Ectodermal cell (in vitro differentiated cells): ENCODE results near the gene CMTM7.

ENCODE experiments used
- H3K27ac ChIP-seq: 2 replicates; pipeline ENCODE4 v1.7.0; 2013; ENCODE audit warnings: mild to moderate bottlenecking, low read depth, low read length; ENCODE audit not compliant: insufficient read depth, poor library complexity, severe bottlenecking
- H3K27me3 ChIP-seq: 2 replicates; pipeline ENCODE4 v1.7.0; 2013; ENCODE audit warnings: mild to moderate bottlenecking, low read length; ENCODE audit not compliant: insufficient read depth, control insufficient read depth, poor library complexity, severe bottlenecking
- H3K36me3 ChIP-seq: one replicate; pipeline ENCODE4 v1.7.0; 2013; ENCODE audit warnings: low read length; ENCODE audit not compliant: control insufficient read depth, insufficient read depth
- H3K4me1 ChIP-seq: one replicate; pipeline ENCODE4 v1.7.0; 2013; ENCODE audit warnings: low read length; ENCODE audit not compliant: control insufficient read depth, insufficient read depth
- H3K4me3 ChIP-seq: 2 replicates; pipeline ENCODE4 v1.7.0; 2013; ENCODE audit warnings: low read depth, low read length, control low read depth; ENCODE audit not compliant: insufficient read depth
- H3K9me3 ChIP-seq: 2 replicates; pipeline ENCODE4 v1.7.0; 2013; ENCODE audit warnings: mild to moderate bottlenecking, low read length, moderate library complexity; ENCODE audit not compliant: control insufficient read depth
- WGBS, 2 experiments: methylation state at CpG; one replicate each; pipeline ENCODE4 v1.1.7; 2013; ENCODE audit warnings: missing lambda C conversion rate in 2 of 2; 5-methylcytosine and 5-hydroxymethylcytosine counted together

Gene CMTM7

DNA sequence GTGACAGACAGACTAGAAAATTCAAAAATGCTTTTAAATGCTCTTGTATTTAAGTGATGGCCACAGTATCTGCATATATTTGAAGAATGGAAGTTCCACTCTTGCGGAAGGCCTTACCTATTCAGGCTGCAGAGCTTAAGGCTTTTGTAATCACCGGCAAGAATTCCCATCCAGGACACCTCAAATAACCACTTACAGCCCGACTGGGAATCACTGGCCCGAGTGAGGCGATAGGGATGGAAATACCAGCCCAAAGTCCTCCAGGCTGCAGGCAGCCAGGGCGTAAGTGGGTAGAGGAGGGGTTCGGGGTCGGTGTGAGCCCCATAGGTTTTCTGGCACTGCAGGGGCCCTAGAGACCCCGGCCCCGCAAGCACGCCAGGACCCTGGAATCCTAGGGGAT lies 9.5 kb downstream of the CMTM7 start:
- peak overlapping the region; percentile 77 for H3K27ac ChIP-seq
- H3K36me3 ChIP-seq: no peaks in the 10 kb centered on the region
- no peaks in the 10 kb centered on the region for H3K27me3 ChIP-seq
- 27 to 32% methylated on average over 11 of the region's 11 CpGs for WGBS, 2 experiments
- peaks cover 8% of the 10 kb centered on the region for H3K4me1 ChIP-seq
- no peaks in the 10 kb centered on the region for H3K9me3 ChIP-seq
- peak overlapping the region; percentile 21 for H3K4me3 ChIP-seq

- H3K27ac ChIP-seq: peak overlapping the region; percentile 77
- 4 to 6% methylated on average over 40 of the region's 41 CpGs for WGBS, 2 experiments
Observed at GRCh38 chr3:32401556-32402081, 10.0 kb downstream of the CMTM7 start.

DNA sequence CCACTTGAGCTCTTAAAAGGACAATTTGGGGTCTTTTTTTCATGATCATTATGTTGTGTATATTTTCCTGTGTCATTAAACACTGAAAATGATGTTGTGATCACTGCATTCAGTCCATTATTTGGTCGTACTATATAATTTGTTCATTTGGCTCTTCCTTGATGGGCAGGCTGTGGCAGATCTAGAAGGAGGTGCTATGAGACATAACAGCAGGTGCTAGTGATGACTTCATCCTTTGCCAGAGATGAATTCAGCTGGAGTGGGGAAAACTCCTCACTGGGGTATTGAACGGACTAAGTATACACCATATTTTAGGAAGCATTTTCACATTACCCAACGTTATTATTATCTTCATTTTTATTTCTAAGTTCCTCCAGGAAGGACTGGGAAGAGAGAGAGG lies 12.0 kb downstream of the CMTM7 start:
- 91 to 95% methylated on average over 1 to 3 of the region's 3 CpGs for WGBS, 2 experiments
- H3K4me1 ChIP-seq: peaks cover 8% of the 10 kb centered on the region

More at GRCh38 chr3:32401556-32402081, 10.0 kb downstream of the CMTM7 start:
- H3K4me3 ChIP-seq: peak overlapping the region; percentile 21
- no peaks in the 10 kb centered on the region for H3K36me3 ChIP-seq
- H3K27me3 ChIP-seq: no peaks in the 10 kb centered on the region
- H3K4me1 ChIP-seq: peaks cover 8% of the 10 kb centered on the region
- no peaks in the 10 kb centered on the region for H3K9me3 ChIP-seq

DNA sequence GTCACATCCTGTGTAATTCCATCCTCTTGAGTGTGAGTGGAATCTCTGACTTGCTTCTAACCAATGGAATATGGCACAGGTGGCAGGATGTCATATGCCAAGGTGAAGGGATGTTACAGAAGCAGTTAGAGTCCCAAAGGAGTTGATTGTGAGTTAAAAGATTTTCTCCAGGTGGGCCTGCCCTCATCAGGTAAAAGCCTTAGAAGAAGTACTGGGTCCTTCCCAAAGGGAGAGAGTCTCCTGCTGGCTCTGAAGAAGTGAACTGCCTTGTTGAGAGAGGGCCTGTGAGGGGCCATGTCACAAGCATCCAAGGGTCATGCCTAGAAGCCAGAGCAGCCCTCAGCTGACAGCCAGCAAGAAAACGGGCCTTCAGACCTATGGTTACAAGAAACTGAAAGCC lies 13.1 kb downstream of the CMTM7 start:
- Histone ChIP-seq H3K9me3 (no peaks in the 10 kb centered on the region), H3K27ac (no peak overlapping the region), H3K4me3 (no peak overlapping the region), H3K4me1 (peaks cover 13% of the 10 kb centered on the region), H3K27me3 (no peaks in the 10 kb centered on the region), H3K36me3 (no peaks in the 10 kb centered on the region)
- WGBS, 2 experiments: 88 to 94% methylated on average over 1 of the region's 1 CpG

More for the DNA sequence above, 12.0 kb downstream of the CMTM7 start:
- no peaks in the 10 kb centered on the region for H3K9me3 ChIP-seq
- H3K27ac ChIP-seq: no peak overlapping the region
- H3K4me3 ChIP-seq: no peak overlapping the region
- H3K27me3 ChIP-seq: no peaks in the 10 kb centered on the region
- H3K36me3 ChIP-seq: no peaks in the 10 kb centered on the region

DNA sequence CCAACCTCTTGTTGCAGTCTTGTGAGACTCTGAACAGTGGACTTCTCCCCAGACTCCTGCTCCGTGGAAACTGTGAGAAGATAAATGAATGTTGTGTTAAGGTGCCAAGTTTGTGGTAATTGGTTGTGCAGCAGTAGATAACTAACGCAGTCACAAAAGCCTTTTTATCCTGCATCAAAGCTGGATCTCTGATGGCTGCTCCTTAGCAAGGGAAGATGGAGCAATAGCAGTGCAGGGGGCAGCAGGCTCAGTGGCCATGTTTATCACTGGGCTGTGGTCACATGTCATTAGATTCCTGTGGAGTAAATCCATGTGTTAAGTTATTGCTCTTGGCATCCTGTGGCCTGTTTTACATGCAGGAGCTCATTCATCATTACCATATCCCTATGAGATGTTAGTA lies 13.5 kb downstream of the CMTM7 start:
- Histone ChIP-seq H3K4me1 (peaks cover 17% of the 10 kb centered on the region), H3K27ac (no peak overlapping the region), H3K27me3 (no peaks in the 10 kb centered on the region), H3K36me3 (no peaks in the 10 kb centered on the region), H3K4me3 (no peak overlapping the region), H3K9me3 (no peaks in the 10 kb centered on the region)
- WGBS, 2 experiments: 89 to 95% methylated on average over 2 of the region's 2 CpGs

- H3K9me3 ChIP-seq: no peaks in the 10 kb centered on the region
- peaks cover 24% of the 10 kb centered on the region for H3K4me1 ChIP-seq
- no peaks in the 10 kb centered on the region for H3K36me3 ChIP-seq
- no peak overlapping the region for H3K4me3 ChIP-seq
- H3K27me3 ChIP-seq: no peaks in the 10 kb centered on the region
- WGBS, 2 experiments: 90 to 97% methylated on average over 6 to 7 of the region's 7 CpGs
- H3K27ac ChIP-seq: no peak overlapping the region
Observed at GRCh38 chr3:32405711-32406323, 14.2 kb downstream of the CMTM7 start.

- no peak overlapping the region for H3K27ac ChIP-seq
- H3K27me3 ChIP-seq: no peaks in the 10 kb centered on the region
- H3K4me3 ChIP-seq: no peak overlapping the region
- WGBS, 2 experiments: 81 to 83% methylated on average over 7 of the region's 7 CpGs
- peaks cover 17% of the 10 kb centered on the region for H3K4me1 ChIP-seq
- no peaks in the 10 kb centered on the region for H3K36me3 ChIP-seq
- H3K9me3 ChIP-seq: no peaks in the 10 kb centered on the region
Observed at GRCh38 chr3:32406486-32407408, 15.1 kb downstream of the CMTM7 start.

DNA sequence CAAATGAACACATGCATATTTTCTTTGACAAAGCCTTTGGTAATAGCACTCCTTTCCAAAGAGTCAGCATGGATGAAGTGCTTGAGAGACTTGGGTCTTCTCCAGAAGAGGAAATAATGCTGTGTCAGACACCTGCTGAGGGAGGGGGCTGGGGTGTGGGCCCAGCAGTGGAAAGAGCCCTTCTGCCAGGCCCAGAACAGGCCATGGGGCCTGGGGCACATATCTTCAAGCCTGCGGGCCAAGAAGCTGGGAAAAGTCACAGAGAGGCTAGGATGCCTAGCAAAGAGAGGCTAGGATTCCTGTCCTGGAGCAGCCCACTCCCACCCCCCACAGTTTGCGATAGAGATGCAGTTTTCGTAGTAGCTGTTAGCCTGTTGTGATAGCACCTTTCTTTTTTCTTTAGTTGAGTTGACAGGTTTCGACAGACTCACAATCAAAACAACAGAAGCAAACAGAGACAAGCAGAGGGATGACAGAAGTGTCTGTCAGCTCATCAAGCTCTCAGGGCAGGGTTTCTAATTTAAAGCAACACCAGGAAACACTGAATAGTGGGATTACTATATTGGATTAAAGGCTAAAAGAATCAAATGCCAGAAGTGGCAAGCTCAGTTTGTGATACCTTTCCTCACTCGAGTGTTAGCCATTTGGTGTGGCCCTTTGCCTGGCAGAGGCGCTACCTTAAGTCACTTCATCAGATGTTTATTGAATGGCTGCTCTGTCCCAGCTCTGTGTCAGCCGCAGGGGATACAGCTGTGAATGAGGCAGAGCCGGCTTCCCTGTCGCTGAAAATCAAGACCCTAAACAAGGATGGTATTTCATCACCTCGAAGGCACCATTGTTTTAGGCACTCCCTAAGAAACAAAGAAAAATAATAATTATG lies 19.0 kb downstream of the CMTM7 start:
- 15 to 22% methylated on average over 9 to 10 of the region's 10 CpGs for WGBS, 2 experiments
- peak overlapping the region; percentile 51 for H3K27ac ChIP-seq
- H3K36me3 ChIP-seq: no peaks in the 10 kb centered on the region
- no peaks in the 10 kb centered on the region for H3K27me3 ChIP-seq
- H3K9me3 ChIP-seq: no peaks in the 10 kb centered on the region
- peaks cover 17% of the 10 kb centered on the region for H3K4me1 ChIP-seq
- no peak overlapping the region for H3K4me3 ChIP-seq

GRCh38 chr3:32411442-32411841 lies 19.8 kb downstream of the CMTM7 start:
- 82 to 84% methylated on average over 5 of the region's 5 CpGs for WGBS, 2 experiments
- Histone ChIP-seq H3K4me3 (no peak overlapping the region), H3K4me1 (peaks cover 17% of the 10 kb centered on the region), H3K27ac (no peak overlapping the region), H3K27me3 (no peaks in the 10 kb centered on the region), H3K36me3 (no peaks in the 10 kb centered on the region), H3K9me3 (no peaks in the 10 kb centered on the region)
